Colon (tissue), 2 donors: ENCODE results near the gene SLC7A1.

Experiments used
- FAIRE-seq: peaks from 2 replicates; lab custom pipeline; 2012; peaks lifted over from hg19 to GRCh38; lab: Jason Lieb, UNC
- donor health status: control.
- donor health status: control.

SLC7A1 gene

GRCh38 chr13:29508876-29509252, 86.6 kb downstream of the SLC7A1 start:
- no peak for FAIRE-seq

DNA sequence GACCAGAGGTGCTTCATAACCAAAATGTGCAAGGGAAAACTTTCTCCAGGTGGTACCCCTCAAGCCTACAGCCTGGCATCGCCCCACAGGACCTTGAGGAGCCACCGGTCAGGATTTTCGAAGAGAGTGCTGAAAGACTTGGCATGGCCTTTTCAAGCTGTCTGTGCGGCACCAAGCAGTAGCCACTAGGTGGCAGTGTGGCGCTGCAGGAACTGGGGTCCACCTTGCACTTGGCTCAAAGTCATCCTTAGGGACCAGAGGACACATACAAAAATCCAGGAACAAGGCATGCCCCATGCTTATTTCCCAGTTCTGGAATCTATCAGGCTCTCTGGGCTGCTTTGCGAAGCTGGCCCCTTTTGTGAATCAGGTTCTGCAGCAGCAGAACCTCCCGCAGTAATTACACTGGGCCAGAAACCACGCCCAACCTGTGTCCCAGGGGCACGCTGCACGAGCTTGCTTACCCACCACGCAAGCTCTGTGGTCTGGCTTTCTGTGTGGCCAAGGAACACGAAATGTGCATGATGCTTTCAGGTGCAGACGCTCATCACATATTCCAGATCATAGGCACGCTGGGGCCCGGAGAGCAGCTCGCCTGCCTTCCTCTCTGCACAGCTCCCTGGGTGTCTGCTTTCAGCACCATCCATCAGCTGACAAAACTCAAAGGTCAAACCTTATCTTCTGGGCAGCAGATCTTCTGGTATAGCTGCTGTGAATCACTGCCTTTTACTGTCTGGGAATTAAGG, 87.2 kb downstream of the SLC7A1 start:
- FAIRE-seq: no peak

GRCh38 chr13:29507356-29507755, 88.1 kb downstream of the SLC7A1 start:
- no peak for FAIRE-seq

- no peak for FAIRE-seq
Observed at GRCh38 chr13:29505950-29506349, 89.5 kb downstream of the SLC7A1 start.

- no peak for FAIRE-seq
Observed at GRCh38 chr13:29505511-29505910, 90.0 kb downstream of the SLC7A1 start.

- no peak for FAIRE-seq
Observed at GRCh38 chr13:29504691-29505090, 90.8 kb downstream of the SLC7A1 start.

- no peak for FAIRE-seq
Observed at GRCh38 chr13:29503041-29503837, 92.2 kb downstream of the SLC7A1 start.

GRCh38 chr13:29502391-29503008, 93.0 kb downstream of the SLC7A1 start:
- FAIRE-seq: no peak

GRCh38 chr13:29501674-29502073, 93.8 kb downstream of the SLC7A1 start:
- no peak for FAIRE-seq

- no peak for FAIRE-seq
Observed at GRCh38 chr13:29500386-29500785, 95.1 kb downstream of the SLC7A1 start.

- FAIRE-seq: no peak
Observed at GRCh38 chr13:29499506-29500165, 95.9 kb downstream of the SLC7A1 start.

DNA sequence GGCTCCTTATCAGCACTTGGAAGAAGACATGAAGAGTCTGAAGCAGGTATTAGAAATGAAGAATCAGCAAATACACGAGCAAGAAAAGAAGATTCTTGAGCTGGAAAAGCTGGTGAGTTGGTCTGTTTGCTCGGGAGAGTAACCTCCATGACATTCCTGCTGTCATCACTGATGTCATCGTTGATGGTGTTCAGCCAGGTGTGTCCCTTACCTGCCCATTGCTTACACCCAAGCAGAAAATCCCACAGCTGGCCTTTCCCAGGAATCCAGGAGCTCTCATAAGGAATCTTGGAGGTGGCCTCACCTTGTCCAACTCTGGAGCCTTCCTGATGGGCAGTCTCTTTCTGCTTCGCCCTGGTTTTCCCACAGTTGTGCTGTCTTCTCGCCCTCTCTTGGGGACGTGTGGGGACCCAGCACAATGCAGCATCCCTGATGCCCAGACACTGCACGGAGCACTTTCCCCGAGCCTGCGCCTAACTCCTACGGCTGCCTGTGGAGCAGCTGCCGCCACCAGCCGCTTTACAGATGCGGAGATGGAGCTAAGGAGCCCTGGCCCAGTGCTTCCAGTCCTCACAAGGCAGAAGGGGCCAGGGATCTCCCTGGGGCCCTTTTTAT, 97.0 kb downstream of the SLC7A1 start:
- no peak for FAIRE-seq

GRCh38 chr13:29497137-29497654, 98.3 kb downstream of the SLC7A1 start:
- no peak for FAIRE-seq

DNA sequence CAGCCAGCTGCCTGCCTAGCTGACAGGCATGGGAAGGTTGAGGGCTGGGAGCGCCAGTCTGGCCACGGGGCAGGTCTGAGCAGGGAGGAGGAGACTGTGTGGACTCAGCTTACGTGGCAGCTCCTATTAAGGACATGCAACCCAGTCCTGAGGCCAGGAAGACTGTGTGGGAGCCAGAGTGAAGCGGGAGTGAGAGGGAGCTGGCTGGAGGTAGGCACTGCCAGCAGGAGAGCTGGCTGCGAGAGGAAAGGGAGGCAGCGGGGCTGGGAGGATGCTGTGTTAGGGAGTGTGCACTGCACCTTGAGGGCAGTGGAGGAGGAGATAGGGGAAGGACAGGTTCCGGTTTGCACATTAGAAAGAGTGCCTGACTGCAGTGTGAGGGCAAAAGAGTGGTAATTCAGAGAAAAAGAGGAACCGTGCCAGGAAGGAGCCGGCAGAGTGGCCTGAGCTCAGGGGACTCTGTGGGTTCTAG, 99.2 kb downstream of the SLC7A1 start:
- no peak for FAIRE-seq

GRCh38 chr13:29494520-29494919, 101.0 kb downstream of the SLC7A1 start:
- FAIRE-seq: no peak

- FAIRE-seq: no peak
Observed at GRCh38 chr13:29493796-29494195, 101.7 kb downstream of the SLC7A1 start.

GRCh38 chr13:29491248-29491647, 104.2 kb downstream of the SLC7A1 start:
- no peak for FAIRE-seq

DNA sequence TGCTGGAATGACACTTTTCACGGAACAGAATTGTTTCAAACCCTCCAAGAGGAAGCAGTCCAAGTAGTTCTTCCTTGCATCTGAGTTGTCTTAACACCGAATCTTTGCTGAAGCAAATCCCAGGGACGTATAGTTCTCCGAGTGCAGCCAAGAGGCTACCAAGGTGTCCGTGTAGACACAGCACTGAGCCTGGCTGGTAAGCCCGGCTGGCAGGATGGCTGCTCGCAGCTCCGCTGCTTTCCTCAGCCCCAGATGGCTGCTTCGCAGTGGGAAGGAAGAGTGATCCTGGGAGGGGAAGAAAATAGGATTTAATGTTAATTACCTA, 105.0 kb downstream of the SLC7A1 start:
- FAIRE-seq: no peak

GRCh38 chr13:29489650-29490560, 105.6 kb downstream of the SLC7A1 start:
- no peak for FAIRE-seq

- no peak for FAIRE-seq
Observed at GRCh38 chr13:29487466-29488454, 107.7 kb downstream of the SLC7A1 start.
